ENCODE measurements around the gene MUTYH.

- no peak for TF ChIP-seq CTCF (IDR thresholded peaks at IDR 0.05)
- TF ChIP-seq POLR2AphosphoS5 (IDR thresholded peaks at IDR 0.05), result no peak
Observed at GRCh38 chr1:45291716-45292115, 48.5 kb downstream of the MUTYH start.
